Stimulated activated CD8-positive, alpha-beta memory T cell treated with anti-CD3 and anti-CD28 coated beads, Interleukin-2, amount 100 ng/mL, for 1 hour (primary cell): ENCODE data around the gene USP44.
"Not testable (repeated sequence)": the region's sequence is repeated elsewhere in the genome, so short reads cannot be mapped to it uniquely, and the experiment has no call there.

Source experiments
- DNase-seq, 2 donors: peaks; one replicate each; pipeline ENCODE4 v3.0.0-alpha.2; 2020; ENCODE audit warnings: low read depth in 2 of 2

The USP44 gene

DNA sequence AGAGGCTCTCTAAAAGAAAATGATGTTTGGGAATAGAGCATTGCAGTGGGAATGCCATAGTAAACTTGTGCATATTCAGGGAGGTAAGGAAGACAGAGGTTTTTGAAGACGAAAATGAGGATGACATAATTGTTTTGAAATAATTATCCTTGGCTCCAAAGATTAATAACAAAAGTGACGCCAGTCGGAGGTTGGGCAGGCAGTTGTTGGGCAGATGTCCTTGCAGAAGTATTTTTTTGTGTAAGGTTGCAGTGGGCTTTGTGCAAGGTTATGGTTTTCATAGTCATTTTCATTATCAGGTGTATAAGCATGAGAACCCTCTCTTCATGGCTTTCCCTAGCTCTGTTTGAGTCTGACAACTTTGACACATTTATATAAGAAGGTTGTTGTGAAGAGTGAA is 42.0 kb downstream of the USP44 start:
- DNase-seq = no peak

DNA sequence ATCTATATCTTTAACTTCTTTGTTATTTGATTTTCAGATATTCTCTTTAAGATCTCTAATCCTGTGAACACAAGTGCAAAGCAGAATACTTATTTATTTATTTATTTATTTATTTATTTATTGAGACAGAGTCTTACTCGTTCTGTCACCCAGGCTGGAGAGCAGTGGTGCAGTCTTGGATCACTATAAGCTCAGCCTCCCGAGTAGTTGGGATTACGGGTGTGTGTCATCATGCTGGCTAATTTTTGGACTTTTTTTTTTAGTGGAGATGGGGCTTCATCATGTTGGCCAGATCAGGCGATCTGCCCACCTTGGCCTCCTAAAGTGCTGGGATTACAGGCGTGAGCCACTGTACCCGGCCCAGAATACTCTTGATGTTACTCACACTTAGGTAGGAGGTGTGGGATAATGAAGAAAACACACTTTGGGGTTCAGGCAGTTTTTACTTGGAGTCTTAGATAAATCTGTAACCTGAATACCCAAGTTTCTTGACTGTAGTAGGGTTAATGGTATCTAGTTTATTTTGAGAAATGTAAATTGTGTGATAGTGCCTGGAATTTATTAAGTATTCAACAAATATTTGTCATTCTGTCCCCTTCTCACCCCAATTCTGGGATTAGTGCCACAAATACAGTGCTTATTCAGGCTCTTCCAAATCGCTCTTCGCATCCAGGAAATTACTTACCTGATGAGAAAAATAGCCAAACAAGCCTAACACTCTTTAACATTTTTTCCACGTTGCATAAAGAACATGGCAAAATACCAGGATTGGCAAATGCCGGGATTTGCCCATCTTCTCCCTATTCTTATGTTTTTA is 44.4 kb downstream of the USP44 start:
- DNase-seq = no peak

DNA sequence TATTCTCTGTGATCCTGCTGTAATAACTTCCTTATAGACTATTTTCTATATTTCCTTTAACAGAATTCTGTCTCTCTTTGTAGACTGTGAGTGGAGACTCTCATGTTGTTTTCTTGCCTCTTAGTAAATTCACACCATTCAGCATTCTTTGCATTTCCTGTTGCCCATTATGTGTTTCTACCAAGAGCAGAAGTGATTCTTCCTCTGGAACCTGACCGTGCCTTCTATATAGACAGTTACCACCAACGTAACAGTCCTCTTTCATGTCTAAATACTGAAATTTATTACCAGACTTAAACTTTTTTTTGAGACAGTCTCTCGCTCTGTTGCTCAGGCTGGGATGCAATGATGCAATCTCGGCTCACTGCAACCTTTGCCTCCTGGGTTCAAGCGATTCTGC is 46.2 kb downstream of the USP44 start:
- DNase-seq = no peak

DNA sequence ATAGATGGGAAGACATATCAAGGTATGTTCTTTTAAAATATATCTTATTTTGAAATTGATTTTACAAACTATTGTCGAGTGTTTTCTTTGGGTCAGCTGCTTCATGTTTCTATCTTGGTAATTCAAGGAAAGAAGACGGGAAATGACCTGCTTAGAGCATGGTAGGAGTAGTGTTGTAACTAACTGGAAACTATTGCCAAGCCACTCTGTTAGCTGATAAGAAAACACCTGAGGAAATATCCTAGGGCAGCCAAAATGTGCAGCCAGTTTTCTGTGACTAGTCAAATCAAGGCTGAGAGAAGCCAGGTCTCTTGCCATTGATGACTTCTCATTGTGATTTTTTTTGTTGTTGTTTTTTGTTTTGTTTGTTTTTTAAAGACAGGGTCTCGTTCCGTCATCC is 47.1 kb downstream of the USP44 start:
- DNase-seq = no peak

DNA sequence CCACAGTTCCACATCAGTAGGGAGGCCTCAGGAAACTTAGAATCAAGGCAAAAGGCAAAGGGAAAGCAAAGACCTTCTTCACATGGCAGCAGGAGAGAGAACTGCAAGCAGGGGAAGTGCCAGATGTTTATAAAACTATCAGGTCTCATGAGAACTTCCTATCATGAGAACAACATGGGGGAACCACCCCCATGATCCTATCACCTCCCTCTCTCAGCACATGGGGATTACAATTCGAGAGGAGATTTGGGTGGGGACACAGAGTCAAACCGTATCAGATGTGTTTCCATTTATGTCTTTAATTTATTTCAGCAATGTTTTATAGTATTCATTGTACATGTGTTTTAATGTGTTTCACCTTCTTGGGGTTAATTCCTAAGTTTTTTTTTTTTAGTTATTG is 51.5 kb downstream of the USP44 start:
- no peak for DNase-seq

DNA sequence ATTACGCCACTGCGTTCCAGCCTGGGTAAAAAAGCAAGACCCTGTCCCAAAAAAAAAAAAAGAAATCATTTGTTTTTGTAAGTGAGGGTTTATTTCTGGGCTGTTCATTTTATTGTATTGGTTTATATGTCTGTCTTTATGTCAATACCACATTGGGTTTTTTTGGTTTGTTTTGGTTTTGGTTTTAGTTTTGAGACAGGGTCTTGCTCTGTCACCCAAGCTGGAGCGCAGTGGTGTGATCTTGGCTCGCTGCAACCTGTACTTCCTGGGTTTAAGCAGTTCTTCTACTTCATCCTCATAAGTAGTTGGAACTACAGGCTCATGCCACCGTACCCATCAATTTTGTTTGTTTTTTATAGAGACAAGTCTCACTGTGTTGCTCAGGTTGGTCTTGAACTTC is 52.3 kb downstream of the USP44 start:
- DNase-seq = no peak

DNA sequence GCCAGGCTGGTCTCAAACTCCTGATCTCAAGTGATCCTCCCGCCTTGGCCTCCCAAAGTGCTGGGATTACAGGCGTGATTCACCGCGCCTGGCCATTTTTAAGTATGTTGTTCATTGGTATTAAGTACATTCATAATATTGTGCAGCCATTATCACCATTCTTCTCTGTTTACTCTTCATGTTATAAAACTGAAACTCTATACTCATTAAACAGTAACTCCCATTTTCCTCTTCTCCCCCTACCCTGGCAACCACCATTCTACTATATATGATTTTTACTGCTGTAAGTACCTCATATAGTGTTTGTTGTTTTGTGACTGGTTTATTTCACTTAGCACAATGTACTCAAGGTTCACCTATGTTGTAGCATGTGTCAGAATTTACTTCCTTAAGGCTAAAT is 54.2 kb downstream of the USP44 start:
- DNase-seq = no peak

DNA sequence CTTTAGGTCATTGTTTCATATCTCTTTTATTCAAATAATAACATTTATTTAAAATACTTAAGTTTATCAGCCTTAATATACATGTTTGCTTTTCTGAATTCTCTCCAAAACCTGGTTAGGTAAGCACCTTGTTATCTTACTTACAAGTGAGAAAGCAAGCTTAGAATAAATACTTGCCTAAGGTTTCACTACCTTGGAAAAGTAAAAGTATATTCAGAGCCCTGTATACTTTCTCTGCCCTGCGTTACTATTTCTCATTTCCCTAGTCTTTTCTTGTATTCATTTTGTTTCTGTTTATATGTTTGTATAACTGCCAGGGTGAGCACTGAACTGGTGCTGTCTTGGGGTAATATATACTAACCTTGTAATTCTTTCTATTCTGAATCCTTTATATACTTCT is 55.8 kb downstream of the USP44 start:
- DNase-seq = no peak

DNA sequence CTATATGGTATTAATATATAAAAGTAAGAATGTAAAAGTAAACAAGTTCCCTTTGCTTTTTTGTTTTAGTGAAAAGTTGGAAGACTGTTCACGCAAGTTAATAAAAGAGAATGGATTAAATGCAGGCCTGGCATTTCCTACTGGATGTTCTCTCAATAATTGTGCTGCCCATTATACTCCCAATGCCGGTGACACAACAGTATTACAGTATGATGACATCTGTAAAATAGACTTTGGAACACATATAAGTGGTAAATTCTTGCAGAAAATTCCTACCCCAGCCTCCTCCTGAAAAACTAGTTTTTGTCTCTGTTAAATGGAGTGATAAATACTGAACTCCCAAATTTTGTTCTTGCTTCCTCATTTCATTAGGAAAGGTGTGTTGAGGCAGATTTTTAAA is 56.4 kb downstream of the USP44 start:
- no peak for DNase-seq

DNA sequence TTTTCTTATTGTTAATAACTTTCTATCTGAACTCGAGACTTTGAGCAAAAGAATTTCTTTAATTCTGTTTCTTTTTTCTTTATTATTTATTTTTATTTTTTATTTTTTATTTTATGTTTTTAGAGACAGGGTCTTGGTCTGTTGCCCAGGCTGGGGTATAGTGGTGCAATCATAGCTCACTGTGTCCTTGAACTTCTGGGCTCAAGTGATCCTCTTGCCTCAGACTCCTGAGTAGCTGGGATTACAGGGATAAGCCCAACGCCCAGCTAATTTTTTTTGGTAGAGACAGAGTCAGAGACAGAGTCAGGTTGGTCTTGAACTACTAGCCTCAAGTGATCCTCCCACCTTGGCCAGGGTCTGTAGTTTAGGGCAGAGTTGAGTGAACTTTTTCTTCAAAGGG is 58.8 kb downstream of the USP44 start:
- DNase-seq = no peak

DNA sequence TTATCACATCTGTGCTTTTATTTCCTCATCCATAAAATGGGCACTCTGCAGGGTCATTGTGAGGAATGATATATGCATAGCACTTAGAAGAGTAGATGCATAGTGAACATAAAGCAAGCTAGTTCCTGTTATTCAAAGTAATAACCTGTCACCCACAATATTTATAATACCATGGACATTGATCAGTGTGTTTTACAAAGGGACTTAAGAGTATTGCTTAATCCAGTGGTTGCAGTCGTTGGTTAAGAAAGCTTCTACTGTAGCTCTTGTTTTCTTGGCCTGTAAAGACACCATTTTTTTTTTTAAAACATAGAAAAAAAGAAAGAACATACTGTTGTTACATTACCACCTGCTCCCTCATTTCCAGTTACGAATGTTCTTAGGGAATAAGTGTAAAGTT is 64.3 kb downstream of the USP44 start:
- DNase-seq = no peak

DNA sequence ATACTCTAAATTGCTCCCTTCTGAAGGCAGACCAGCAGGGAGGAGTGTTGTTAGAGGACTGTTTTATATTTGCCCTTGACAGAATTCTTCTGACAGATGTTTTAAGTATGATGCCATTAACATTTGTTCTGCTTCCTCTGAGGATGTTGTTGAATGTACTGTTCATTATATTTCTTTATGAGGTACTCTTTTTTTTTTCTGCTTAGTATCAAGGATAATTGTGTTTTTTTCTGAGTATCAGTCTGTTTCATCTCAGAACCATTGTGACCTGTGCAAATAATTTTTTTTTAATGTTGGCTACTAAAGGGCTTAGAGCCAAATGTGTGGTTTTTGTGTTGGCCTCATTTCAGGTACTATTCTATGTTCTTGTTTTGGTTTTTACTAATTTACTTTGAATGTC is 66.8 kb downstream of the USP44 start:
- DNase-seq = no peak

DNA sequence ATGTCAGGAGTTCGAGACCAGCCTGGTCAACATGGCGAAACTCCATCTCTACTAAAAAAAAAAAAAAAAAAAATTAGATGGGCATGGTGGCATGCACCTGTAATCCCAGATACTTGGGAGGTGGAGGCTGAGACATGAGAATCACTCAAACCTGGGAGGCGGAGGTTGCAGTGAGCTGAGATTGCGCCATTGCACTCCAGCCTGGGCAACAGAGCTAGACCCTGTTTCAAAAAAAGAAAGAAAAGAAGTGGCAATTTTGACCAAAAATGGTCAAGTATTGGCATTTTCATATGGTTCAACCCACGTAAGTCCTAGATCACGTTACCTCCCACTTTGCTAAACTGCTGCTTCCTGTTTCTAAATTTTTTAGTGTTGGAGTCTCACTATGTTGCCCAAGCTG is 68.7 kb downstream of the USP44 start:
- DNase-seq = not testable (repeated sequence)

DNA sequence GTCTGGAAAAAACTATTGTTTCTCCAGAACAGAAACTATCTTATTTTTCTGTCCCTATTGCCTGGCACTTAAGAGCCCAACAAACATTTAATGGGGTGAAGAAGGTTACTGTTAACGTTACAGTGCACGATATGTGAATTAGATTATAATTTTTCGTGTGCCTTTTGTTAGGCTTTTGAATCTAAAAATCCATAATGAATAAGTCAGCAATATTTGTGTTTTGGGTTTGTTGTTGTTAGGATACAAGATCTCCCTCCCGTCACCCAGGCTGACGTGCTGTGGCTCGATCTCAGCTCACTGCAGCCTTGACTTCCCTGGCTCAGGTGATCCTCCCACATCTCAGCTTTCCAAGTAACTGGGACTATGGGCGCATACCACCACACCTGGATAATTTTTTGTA is 69.4 kb downstream of the USP44 start:
- DNase-seq = no peak

DNA sequence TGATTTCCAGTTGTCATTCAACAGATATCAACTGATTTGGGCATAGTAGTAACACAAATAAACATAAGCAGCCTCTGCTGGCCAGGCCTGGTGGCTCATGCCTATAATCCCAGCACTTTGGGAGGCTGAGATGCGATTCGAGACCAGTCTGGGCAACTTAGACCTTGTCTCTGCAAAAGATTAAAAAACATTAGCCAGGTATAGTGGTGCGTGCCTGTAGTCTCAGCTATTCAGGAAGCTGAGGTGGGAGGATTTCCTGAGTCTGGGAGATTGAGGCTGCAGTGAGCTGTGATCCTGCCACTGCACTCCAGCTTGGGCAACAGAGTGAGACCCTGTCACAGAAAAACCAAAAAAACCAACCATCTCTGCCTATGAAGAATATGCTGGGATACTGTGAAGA is 70.2 kb downstream of the USP44 start:
- DNase-seq = no peak

DNA sequence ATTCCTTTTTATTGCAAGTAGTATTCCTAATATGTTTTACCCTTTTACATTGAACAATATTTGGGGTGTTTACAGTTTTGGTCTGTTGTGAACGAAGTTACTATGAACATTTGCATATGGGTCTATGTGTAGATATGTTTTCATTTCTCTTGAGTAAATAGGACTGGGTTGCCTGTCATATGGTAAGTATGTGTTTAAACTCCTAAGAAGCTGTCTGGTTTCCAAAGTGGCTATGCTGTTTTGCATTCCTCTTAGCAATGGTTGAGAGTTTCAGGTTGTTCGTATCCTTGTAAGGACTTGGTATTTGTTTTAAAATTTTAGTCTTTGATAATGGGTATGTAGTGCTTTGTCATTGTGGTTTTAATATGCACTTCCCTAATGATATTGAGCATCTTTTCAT is 71.0 kb downstream of the USP44 start:
- DNase-seq = no peak

DNA sequence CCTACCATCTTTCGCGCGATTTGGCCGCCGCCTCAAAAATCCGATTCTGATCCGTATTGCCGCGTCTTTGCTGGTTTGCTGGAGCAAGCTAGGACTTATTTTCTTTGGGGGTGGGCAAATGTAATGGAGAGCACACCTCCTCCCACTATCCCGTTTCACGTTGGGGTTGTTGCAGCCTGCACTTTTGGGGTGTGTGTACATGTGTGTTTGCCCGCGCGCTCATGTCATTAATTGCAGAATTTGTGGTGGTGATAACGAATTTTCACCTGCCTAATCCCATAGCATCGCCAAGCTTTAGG is 76.7 kb downstream of the USP44 start:
- DNase-seq = no peak

DNA sequence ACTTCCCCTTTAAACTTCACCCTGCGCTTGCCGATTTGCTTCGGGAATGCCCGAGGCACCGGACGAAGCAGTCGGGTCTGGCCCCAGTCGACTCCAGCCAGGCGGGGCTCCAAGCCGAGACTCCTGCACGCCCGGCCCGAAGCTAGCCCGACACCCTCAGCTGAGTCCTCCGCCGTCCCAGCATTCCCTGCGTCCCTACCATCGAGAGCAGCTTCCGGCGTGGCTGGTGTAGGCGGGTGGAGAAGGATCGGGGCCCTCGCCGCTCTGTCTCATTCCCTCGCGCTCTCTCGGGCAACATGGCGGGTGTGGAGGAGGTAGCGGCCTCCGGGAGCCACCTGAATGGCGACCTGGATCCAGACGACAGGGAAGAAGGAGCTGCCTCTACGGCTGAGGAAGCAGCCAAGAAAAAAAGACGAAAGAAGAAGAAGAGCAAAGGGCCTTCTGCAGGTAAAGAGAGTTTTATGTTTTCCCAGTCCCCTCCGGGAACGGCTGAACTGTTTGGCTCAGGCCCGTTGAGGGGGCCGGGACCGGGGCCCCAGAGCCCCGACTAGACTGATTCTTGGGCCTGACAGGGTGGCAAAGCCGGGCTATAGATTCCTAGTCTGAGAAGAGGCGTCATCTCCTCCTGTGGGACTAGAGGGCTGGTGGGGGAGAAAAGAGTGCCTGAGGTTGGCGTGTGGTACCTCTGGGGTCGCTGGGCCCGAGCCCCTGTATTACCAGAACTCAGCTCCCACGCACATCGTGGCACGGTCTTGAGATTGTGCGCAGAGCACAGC is 77.2 kb downstream of the USP44 start, which contains the start of gene METAP2:
Gene METAP2, plus strand, starts transcription at position 269 of the 776 bp plus-strand sequence. Its CDS starts 28 bp downstream, at position 297.
- peak; percentile 75 to 81 for DNase-seq

DNA sequence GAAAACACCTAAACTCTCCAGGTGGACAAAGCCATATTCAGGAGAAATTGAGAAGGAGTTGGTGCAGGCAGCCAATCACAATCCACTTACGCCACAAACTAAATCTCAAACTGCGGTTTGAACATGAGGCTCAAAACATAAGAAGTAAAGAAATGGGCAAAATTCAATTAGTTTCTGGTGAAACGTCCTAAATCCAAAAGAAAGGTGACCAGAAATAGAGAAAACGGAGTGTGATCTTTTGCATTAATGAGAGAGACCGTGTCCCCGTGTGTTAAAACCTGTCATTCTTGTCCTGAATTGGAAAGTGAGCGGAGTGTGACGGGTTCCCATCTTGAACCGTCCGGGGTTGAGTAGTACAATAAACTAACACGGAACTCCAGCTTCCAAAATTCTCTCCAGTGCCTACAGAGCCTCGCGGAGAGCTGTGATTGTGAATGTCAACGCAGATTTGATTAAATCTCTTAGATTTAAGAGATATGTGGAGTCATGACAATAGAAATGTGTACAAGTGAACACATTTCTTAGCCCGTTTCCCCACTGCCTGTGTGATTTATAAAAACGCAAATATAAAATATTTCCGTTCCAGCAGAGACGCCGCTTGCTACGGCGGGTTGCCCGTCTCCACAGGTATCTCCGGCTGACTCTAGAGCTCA is 77.9 kb downstream of the USP44 start:
- DNase-seq = no peak

DNA sequence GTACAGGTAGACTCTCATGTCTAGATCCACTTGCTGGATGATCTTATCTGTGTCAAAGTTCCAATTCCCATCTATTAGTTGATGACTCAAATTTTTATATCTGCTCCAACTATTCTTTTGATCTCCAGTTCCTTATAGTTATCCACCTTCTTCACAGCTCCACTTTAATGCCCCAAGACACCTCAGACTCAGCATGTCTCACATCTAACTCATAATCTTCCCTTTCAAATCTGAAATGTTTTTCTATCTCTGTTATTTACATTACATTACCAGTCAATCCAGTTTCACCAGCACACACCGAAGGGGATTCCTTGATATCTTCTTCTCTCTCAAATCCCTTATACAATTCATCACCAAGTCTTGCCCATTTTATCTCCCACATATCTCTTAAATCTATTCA is 81.0 kb downstream of the USP44 start:
- no peak for DNase-seq
